Pancreas (tissue), 10 donors: ENCODE measurements around the gene NPHP3. TPM values are rescaled to one million over a fixed set of nuclear protein-coding genes. Genes with fewer than 3 reads are reported as not detected.
A peak's percentile ranks its signal among the peaks of the same experiment; 100 is the strongest.
"Not testable (repeated sequence)": the region's sequence is repeated elsewhere in the genome, so short reads cannot be mapped to it uniquely, and the experiment has no call there.

Experiments
- ATAC-seq, 4 donors: fragments of 200-7000 bp; cut with Tn5 transposase; one replicate each; pipeline versions ENCODE4 v1.8.0 to v1.9.1; 2020; ENCODE audit warnings: mild to moderate bottlenecking in 4 of 4, moderate library complexity in 4 of 4
- DNase-seq, 6 donors: peaks; one replicate each; pipeline ENCODE4 v3.0.0-alpha.2; 2020
- FAIRE-seq: peaks from 2 replicates; lab custom pipeline; 2012; peaks lifted over from hg19 to GRCh38; lab: Jason Lieb, UNC
- H3K27ac ChIP-seq, 4 donors: fragments of 200-600 bp; sonication (generic); 1 replicate in 3 of 4; 2 replicates in 1 of 4; pipeline versions ENCODE4 v1.5.0 to v1.8.0; 2020
- H3K27me3 ChIP-seq, 4 donors: fragments of 200-600 bp; one replicate each; pipeline ENCODE4 v1.8.0; 2021
- H3K36me3 ChIP-seq, 3 donors: fragments of 200-600 bp; sonication (generic) in 1 of 3; one replicate each; pipeline versions ENCODE4 v1.5.0 to v1.8.0; 2020 to 2021
- H3K4me1 ChIP-seq, 3 donors: fragments of 200-600 bp; one replicate each; pipeline ENCODE4 v1.8.0; 2021
- H3K4me3 ChIP-seq, 4 donors: fragments of 200-600 bp; sonication (generic) in 2 of 4; one replicate each; pipeline versions ENCODE4 v1.5.0 to v1.8.0; 2020 to 2021
- H3K9me3 ChIP-seq, 4 donors: fragments of 200-600 bp; one replicate each; pipeline ENCODE4 v1.8.0; 2021
- CTCF ChIP-seq, 4 donors: fragments of 200-600 bp; sonication (generic) in 3 of 4; IDR thresholded peaks; one replicate each; pipeline versions ENCODE4 v1.5.0 to v1.8.0; 2021; ENCODE audit warnings: antibody characterized with exemption in 4 of 4
- WGBS, 2 donors: extraction: QIAGEN DNeasy Blood & Tissue Kit; methylation state at CpG; one replicate each; pipeline ENCODE4 v1.1.7; 2013; 5-methylcytosine and 5-hydroxymethylcytosine counted together
- intact Hi-C, 3 donors: fragments of 100-400 bp; cut with DNase I; formaldehyde crosslinking; loops; one replicate each; pipeline versions ENCODE4 v1.11.1 to v1.14.2; 2022
- polyA plus RNA-seq, 2 donors: library from polyadenylated mRNA; stranded (reverse); fragments of 200-250 nt; gene quantifications; one replicate each; pipeline ENCODE4 v1.2.3, GENCODE V29; 2013
- total RNA-seq, 6 donors: library from RNA; stranded (reverse); fragmentation: NEBNext Ultra II Directional in 4 of 6; extraction: Animal tissue kit (Norgen Biotek cat#: 25700) in 4 of 6; gene quantifications; one replicate each; pipeline versions ENCODE4 v1.2.1 to v1.2.4, GENCODE V29; 2021 to 2023
- donor health status: healthy with polysubstance abuse.
- donor health status: DM: no; HTN: no; CAD: no; lungs with moderate emphysema.
- donor health status: DM: no; HTN: no; CAD: no.
- donor health status: control.
- donor health status: control.
- donor health status: Bipolar disorder and iron deficiency.
- donor health status: DM: yes; HTN: yes; CAD: no.
- donor health status: DM: no; HTN: no; CAD: no.
- donor health status: DM: no; HTN: no; CAD: no.
- donor health status: DM: yes; HTN: yes; CAD: no.

The NPHP3 gene
- total and polyA plus RNA-seq, 8 donors = 6.1 to 23.0 (median 10.6) TPM

- intact Hi-C loops = loop anchor here in 2 of 3 donors (5.0 to 10.0 kb wide), 2 partner anchors 105 to 107 kb away; no protein-coding TSS in a partner anchor
- TF ChIP-seq CTCF (IDR thresholded peaks at IDR 0.05) = peak; percentile 48 to 74 (median 68)
- FAIRE-seq (peak; percentile 90), DNase-seq (no peak), ATAC-seq (peak; percentile 67 to 92 (median 87))
- no peaks in the 10 kb centered on the region for H3K9me3 ChIP-seq
- no peak overlapping the region for H3K4me3 ChIP-seq
- WGBS, 2 donors = 42 to 48% methylated on average over 5 of the region's 5 CpGs
- H3K4me1 ChIP-seq = peaks cover 0 to 8% (median 0%) of the 10 kb centered on the region in 3 donors
- H3K27ac ChIP-seq = no peak overlapping the region
- H3K36me3 ChIP-seq = peaks cover 0 to 7% (median 3%) of the 10 kb centered on the region in 3 donors
- H3K27me3 ChIP-seq = no peaks in the 10 kb centered on the region
Measured at GRCh38 chr3:132641837-132642538, 80.2 kb downstream of the NPHP3 start.

GRCh38 chr3:132641427-132641826 lies 80.8 kb downstream of the NPHP3 start:
- H3K4me1 ChIP-seq, H3K27me3 ChIP-seq, H3K36me3 ChIP-seq, ATAC-seq, H3K9me3 ChIP-seq, H3K4me3 ChIP-seq, FAIRE-seq, DNase-seq, H3K27ac ChIP-seq: not testable (repeated sequence)
- 90 to 95% methylated on average over 2 of the region's 2 CpGs for WGBS, 2 donors
- intact Hi-C loops = loop anchor here in 2 of 3 donors (5.0 to 10.0 kb wide), 2 partner anchors 104 to 107 kb away; no protein-coding TSS in a partner anchor

- no peak for FAIRE-seq
- intact Hi-C loops = no loop called here
- H3K4me3 ChIP-seq = no peak overlapping the region
- peaks cover 0 to 8% (median 0%) of the 10 kb centered on the region in 3 donors for H3K4me1 ChIP-seq
- ATAC-seq = no peak
- H3K27me3 ChIP-seq = no peaks in the 10 kb centered on the region
- peaks cover 0 to 7% (median 3%) of the 10 kb centered on the region in 3 donors for H3K36me3 ChIP-seq
- TF ChIP-seq CTCF (IDR thresholded peaks at IDR 0.05) = no peak
- no peak for DNase-seq
- H3K9me3 ChIP-seq = no peaks in the 10 kb centered on the region
- no peak overlapping the region for H3K27ac ChIP-seq
Measured at GRCh38 chr3:132638706-132639105, 83.5 kb downstream of the NPHP3 start.

GRCh38 chr3:132637590-132637989 lies 84.6 kb downstream of the NPHP3 start:
- Histone ChIP-seq H3K4me3 (no peak overlapping the region), H3K9me3 (no peaks in the 10 kb centered on the region), H3K27me3 (no peaks in the 10 kb centered on the region), H3K4me1 (peaks cover 0 to 8% (median 0%) of the 10 kb centered on the region in 3 donors), H3K27ac (no peak overlapping the region), H3K36me3 (peaks cover 0 to 7% (median 3%) of the 10 kb centered on the region in 3 donors)
- intact Hi-C loops = no loop called here
- no peak for FAIRE-seq
- no peak for TF ChIP-seq CTCF (IDR thresholded peaks at IDR 0.05)
- DNase-seq = no peak
- ATAC-seq = no peak
- 32 to 51% methylated on average over 1 of the region's 1 CpG for WGBS, 2 donors

- no peaks in the 10 kb centered on the region for H3K9me3 ChIP-seq
- H3K27me3 ChIP-seq = no peaks in the 10 kb centered on the region
- H3K4me1 ChIP-seq = peaks cover 0 to 8% (median 0%) of the 10 kb centered on the region in 3 donors
- no peak for ATAC-seq
- H3K36me3 ChIP-seq = peaks cover 0 to 7% (median 3%) of the 10 kb centered on the region in 3 donors
- no peak overlapping the region for H3K27ac ChIP-seq
- FAIRE-seq = no peak
- no peak overlapping the region for H3K4me3 ChIP-seq
- intact Hi-C loops = no loop called here
- DNase-seq = no peak
- TF ChIP-seq CTCF (IDR thresholded peaks at IDR 0.05) = no peak
Measured at GRCh38 chr3:132635052-132635451, 87.2 kb downstream of the NPHP3 start.

Other genes starting within 250 kb of the NPHP3 start
- 1 to 10 TPM in 3 of 6 donors, under 1 TPM in 3; 0.74 to 2.1 (median 1.1) TPM for gene ACKR4, start 125.1 kb downstream of the NPHP3 start, total RNA-seq
- 1 to 10 TPM in 1 of 2 donors, under 1 TPM in 1; 0.70 to 1.2 TPM for gene ACKR4, start 125.1 kb downstream of the NPHP3 start, polyA plus RNA-seq
- gene ACAD11, start 62.6 kb downstream of the NPHP3 start, total RNA-seq = 10 to 100 TPM in 4 of 6 donors, 1 to 10 TPM in 2; 6.6 to 16.5 (median 11.0) TPM
- gene ACAD11, start 62.6 kb downstream of the NPHP3 start, polyA plus RNA-seq = 10 to 100 TPM; 12.9 to 31.7 TPM
- 10 to 100 TPM; 32.2 to 45.1 (median 35.7) TPM for gene UBA5, start 62.1 kb downstream of the NPHP3 start, total RNA-seq
- 10 to 100 TPM; 47.2 to 49.0 TPM for gene UBA5, start 62.1 kb downstream of the NPHP3 start, polyA plus RNA-seq